ENCODE results near the gene TAS2R13. TPM values are rescaled to one million over a fixed set of nuclear protein-coding genes. Genes with fewer than 3 reads are reported as not detected.

TAS2R13 gene
- total RNA-seq, 1 experiment from 2014 or later, result 0.36 TPM

- no peak for DNase-seq (ENCODE audit: low spot score)
Observed at GRCh38 chr12:10867381-10867780, 42.0 kb downstream of the TAS2R13 start.

- DNase-seq (ENCODE audit: low spot score), result no peak
Observed at GRCh38 chr12:10863512-10864218, 45.7 kb downstream of the TAS2R13 start.

GRCh38 chr12:10861366-10861765, 48.0 kb downstream of the TAS2R13 start:
- DNase-seq (ENCODE audit: low spot score), result no peak

Other genes starting within 250 kb of the TAS2R13 start
- 0.12 and 9.9 TPM in 2 replicates for gene STYK1, start 235.5 kb downstream of the TAS2R13 start, total RNA-seq (2014; rRNA removed; shearing (Covaris generic))
- 28.7 and 33.7 TPM in 2 replicates for gene YBX3, start 186.2 kb downstream of the TAS2R13 start, total RNA-seq (2014; rRNA removed; shearing (Covaris generic))
- gene TAS2R7, start 106.9 kb downstream of the TAS2R13 start, total RNA-seq (2014; rRNA removed; shearing (Covaris generic)), result not detected in 2 replicates
- not detected in 2 replicates for gene TAS2R8, start 102.3 kb downstream of the TAS2R13 start, total RNA-seq (2014; rRNA removed; shearing (Covaris generic))
- not detected in 2 replicates for gene TAS2R9, start 99.4 kb downstream of the TAS2R13 start, total RNA-seq (2014; rRNA removed; shearing (Covaris generic))
- not detected in 2 replicates for gene TAS2R10, start 83.2 kb downstream of the TAS2R13 start, total RNA-seq (2014; rRNA removed; shearing (Covaris generic))
- gene PRR4, start 60.1 kb downstream of the TAS2R13 start, total RNA-seq (2014; rRNA removed; shearing (Covaris generic)), result 0.28 TPM in 1 of 2 replicates, not detected in the other
- 0.57 and 9.3 TPM in 2 replicates for gene PRH1, start 25.3 kb downstream of the TAS2R13 start, total RNA-seq (2014; rRNA removed; shearing (Covaris generic))
- gene PRH2, start 19.7 kb upstream of the TAS2R13 start, total RNA-seq (2014; rRNA removed; shearing (Covaris generic)), result not detected in 2 replicates
- 1.2 and 1.7 TPM in 2 replicates for gene TAS2R14, start 29.7 kb upstream of the TAS2R13 start, total RNA-seq (2014; rRNA removed; shearing (Covaris generic))
- gene TAS2R50, start 77.3 kb upstream of the TAS2R13 start, total RNA-seq (2014; rRNA removed; shearing (Covaris generic)), result not detected in 2 replicates
- gene TAS2R20, start 88.7 kb upstream of the TAS2R13 start, total RNA-seq (2014; rRNA removed; shearing (Covaris generic)), result 0.46 and 0.79 TPM in 2 replicates
- gene TAS2R19, start 113.1 kb upstream of the TAS2R13 start, total RNA-seq (2014; rRNA removed; shearing (Covaris generic)), result 0.12 and 1.3 TPM in 2 replicates
- 1.1 and 2.5 TPM in 2 replicates for gene TAS2R31, start 121.8 kb upstream of the TAS2R13 start, total RNA-seq (2014; rRNA removed; shearing (Covaris generic))
- gene TAS2R46, start 152.7 kb upstream of the TAS2R13 start, total RNA-seq (2014; rRNA removed; shearing (Covaris generic)), result 0.60 TPM in 1 of 2 replicates, not detected in the other
- gene TAS2R43, start 182.8 kb upstream of the TAS2R13 start, total RNA-seq (2014; rRNA removed; shearing (Covaris generic)), result not detected in 2 replicates
- gene TAS2R30, start 225.1 kb upstream of the TAS2R13 start, total RNA-seq (2014; rRNA removed; shearing (Covaris generic)), result 0.05 and 0.48 TPM in 2 replicates